Measurements from ENCODE around the gene SPEM1.
"Not testable (repeated sequence)": the region's sequence is repeated elsewhere in the genome, so short reads cannot be mapped to it uniquely, and the experiment has no call there.

The SPEM1 gene

GRCh38 chr17:7466639-7467341 lies 46.7 kb downstream of the SPEM1 start:
- DNase-seq (ENCODE audit: extremely low read depth, low read depth): no peak
- TF ChIP-seq CTCF (IDR thresholded peaks at IDR 0.05; ENCODE audit: low read depth, low read length): no peak

GRCh38 chr17:7467498-7467897 lies 47.4 kb downstream of the SPEM1 start:
- no peak for TF ChIP-seq CTCF (IDR thresholded peaks at IDR 0.05; ENCODE audit: low read depth, low read length)
- no peak for DNase-seq (ENCODE audit: extremely low read depth, low read depth)

GRCh38 chr17:7468290-7468689 lies 48.2 kb downstream of the SPEM1 start:
- TF ChIP-seq CTCF (IDR thresholded peaks at IDR 0.05; ENCODE audit: low read depth, low read length): no peak

GRCh38 chr17:7468804-7469389 lies 48.8 kb downstream of the SPEM1 start:
- TF ChIP-seq CTCF (IDR thresholded peaks at IDR 0.05; ENCODE audit: low read depth, low read length): no peak

More at GRCh38 chr17:7468290-7468689, 48.2 kb downstream of the SPEM1 start:
- DNase-seq (ENCODE audit: extremely low read depth, low read depth): no peak

GRCh38 chr17:7469843-7470242 lies 49.7 kb downstream of the SPEM1 start:
- not testable (repeated sequence) for DNase-seq (ENCODE audit: extremely low read depth, low read depth)

More at GRCh38 chr17:7468804-7469389, 48.8 kb downstream of the SPEM1 start:
- no peak for DNase-seq (ENCODE audit: extremely low read depth, low read depth)

GRCh38 chr17:7470457-7470973 lies 50.4 kb downstream of the SPEM1 start:
- DNase-seq (ENCODE audit: extremely low read depth, low read depth): not testable (repeated sequence)
